ENCODE results near the gene PNRC2. TPM values are rescaled to one million over a fixed set of nuclear protein-coding genes. Genes with fewer than 3 reads are reported as not detected.

Gene PNRC2
- total RNA-seq, 1 experiment from 2014 or later, result 59.0 TPM

DNA sequence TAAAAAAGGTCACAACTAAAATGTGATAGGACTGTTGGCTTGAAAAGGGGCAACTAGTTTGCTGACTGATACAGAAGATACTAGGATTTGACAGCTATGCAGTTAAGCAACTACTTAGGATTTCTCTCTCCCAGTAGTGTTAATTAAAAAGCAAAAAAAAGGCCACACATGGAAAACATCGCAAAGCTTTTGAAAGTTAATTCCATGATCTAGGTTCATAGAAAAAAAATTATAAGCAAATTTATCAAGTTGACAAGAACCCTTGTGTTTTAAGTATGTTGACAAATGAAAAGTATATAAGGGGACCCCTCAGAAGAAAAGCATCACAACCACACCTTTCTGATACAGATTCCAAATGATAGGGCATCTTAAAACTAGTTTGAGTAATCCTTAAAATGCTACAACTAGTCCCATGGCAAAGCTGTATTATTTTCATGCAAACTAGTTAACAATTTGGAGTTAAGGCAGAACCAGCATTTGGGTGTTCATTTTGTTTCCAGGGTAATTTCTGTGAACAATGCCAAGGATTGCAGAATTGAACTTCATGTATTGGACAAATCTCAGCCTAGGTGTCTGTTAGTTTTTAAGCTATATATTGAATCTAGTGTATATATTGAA is 4.1 kb downstream of the PNRC2 start:
- intact Hi-C loops (cut with micrococcal nuclease; ENCODE audit: unreplicated experiment), result no loop called here
- no peak overlapping the region for H3K27ac Mint-ChIP-seq (ENCODE audit: unreplicated experiment)
- H3K27me3 Mint-ChIP-seq (ENCODE audit: unreplicated experiment), result no peaks in the 10 kb centered on the region
- no peak for DNase-seq
- peaks cover 47% of the 10 kb centered on the region for H3K36me3 Mint-ChIP-seq (ENCODE audit: insufficient read depth, unreplicated experiment)
- TF ChIP-seq, protein P1, sequence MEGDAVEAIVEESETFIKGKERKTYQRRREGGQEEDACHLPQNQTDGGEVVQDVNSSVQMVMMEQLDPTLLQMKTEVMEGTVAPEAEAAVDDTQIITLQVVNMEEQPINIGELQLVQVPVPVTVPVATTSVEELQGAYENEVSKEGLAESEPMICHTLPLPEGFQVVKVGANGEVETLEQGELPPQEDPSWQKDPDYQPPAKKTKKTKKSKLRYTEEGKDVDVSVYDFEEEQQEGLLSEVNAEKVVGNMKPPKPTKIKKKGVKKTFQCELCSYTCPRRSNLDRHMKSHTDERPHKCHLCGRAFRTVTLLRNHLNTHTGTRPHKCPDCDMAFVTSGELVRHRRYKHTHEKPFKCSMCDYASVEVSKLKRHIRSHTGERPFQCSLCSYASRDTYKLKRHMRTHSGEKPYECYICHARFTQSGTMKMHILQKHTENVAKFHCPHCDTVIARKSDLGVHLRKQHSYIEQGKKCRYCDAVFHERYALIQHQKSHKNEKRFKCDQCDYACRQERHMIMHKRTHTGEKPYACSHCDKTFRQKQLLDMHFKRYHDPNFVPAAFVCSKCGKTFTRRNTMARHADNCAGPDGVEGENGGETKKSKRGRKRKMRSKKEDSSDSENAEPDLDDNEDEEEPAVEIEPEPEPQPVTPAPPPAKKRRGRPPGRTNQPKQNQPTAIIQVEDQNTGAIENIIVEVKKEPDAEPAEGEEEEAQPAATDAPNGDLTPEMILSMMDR (IDR thresholded peaks at IDR 0.05; ENCODE audit: unreplicated experiment), result no peak
- no peak overlapping the region for H3K4me3 Mint-ChIP-seq (ENCODE audit: low read depth, unreplicated experiment)
- no peaks in the 10 kb centered on the region for H3K4me1 Mint-ChIP-seq (ENCODE audit: low read depth, unreplicated experiment)
- CTCF ChIA-PET, result interaction anchor here (0.5 to 1.6 kb wide), 3 partner anchors 40 to 61 kb away, joined by 3 to 8 read pairs (median 3); no protein-coding TSS in a partner anchor
- BruUV-seq (replicated peaks), result no TSS peak
- no peaks in the 10 kb centered on the region for H3K9me3 Mint-ChIP-seq (ENCODE audit: low read depth, unreplicated experiment)

DNA sequence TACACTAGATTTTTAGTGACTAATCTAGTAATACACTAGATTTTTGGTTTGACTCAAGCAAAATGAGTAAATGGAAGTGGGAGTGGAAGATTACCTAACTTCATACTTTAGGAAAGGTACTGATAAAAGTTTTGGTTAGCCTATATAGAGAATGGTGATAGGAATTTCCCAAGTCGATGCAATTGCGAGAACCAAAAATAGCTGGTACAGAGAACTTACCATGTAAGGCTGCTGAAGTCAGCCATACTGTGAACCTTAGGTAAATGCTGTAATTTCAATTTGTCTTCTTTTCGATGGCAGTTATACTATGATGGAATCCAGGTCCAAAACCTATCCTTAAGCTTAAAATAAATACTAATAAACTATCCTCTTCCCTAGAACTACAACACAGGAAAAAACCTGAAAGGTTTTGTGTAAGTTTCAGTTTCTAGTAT is 4.6 kb downstream of the PNRC2 start:
- TF ChIP-seq, protein P1 (IDR thresholded peaks at IDR 0.05; ENCODE audit: unreplicated experiment), result no peak
- Mint-ChIP-seq H3K9me3 (ENCODE audit: low read depth, unreplicated experiment) (no peaks in the 10 kb centered on the region), H3K4me1 (ENCODE audit: low read depth, unreplicated experiment) (no peaks in the 10 kb centered on the region), H3K27ac (ENCODE audit: unreplicated experiment) (no peak overlapping the region), H3K4me3 (ENCODE audit: low read depth, unreplicated experiment) (no peak overlapping the region), H3K36me3 (ENCODE audit: insufficient read depth, unreplicated experiment) (peaks cover 42% of the 10 kb centered on the region), H3K27me3 (ENCODE audit: unreplicated experiment) (no peaks in the 10 kb centered on the region)
- no TSS peak for BruUV-seq (replicated peaks)
- no peak for DNase-seq
- CTCF ChIA-PET, result interaction anchor here (0.5 to 1.6 kb wide), 3 partner anchors 40 to 60 kb away, joined by 3 to 8 read pairs (median 3); no protein-coding TSS in a partner anchor
- intact Hi-C loops (cut with micrococcal nuclease; ENCODE audit: unreplicated experiment), result no loop called here

DNA sequence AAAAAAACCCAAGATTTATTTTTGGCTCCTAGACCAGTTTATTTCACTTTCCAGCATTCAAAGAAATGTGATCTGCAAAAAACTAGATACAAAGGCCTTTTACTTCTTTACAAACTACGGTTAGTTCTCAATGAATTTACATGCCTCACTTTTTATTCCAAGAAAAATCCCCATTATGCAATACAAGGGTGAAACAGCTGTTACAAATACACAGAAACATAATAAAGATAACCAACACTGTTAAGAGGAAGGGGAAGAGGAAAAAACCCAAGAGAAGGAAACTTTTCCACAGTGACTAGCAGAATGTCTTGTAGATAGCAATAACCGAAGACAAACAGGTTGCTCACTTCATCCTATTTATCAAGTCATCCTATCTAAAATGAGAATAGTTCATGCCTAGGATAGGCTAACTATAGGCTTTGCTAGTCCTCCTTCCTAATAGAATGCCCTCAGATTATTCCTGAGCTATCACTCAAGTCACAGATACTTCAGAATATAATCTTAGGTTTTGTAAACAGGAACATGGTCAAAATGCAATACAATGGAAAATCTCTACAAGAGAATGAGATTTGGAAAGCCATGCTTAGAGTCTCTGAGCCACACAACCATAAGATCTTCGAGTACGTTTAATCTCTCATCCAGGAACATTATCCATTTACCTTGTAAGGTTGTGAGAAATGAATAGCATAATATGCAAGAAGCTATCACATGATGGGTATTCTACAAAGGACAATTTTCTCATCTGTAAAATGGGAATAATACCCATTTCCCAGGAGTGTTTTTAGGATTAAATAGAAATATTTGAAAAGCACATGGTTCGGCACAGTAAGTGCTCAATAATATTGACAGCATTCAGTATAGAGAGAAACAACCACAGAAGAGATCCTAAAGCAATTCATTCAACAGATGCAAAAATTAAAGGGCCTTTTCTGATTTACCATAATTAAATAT is 5.4 kb downstream of the PNRC2 start:
- no peak for DNase-seq

DNA sequence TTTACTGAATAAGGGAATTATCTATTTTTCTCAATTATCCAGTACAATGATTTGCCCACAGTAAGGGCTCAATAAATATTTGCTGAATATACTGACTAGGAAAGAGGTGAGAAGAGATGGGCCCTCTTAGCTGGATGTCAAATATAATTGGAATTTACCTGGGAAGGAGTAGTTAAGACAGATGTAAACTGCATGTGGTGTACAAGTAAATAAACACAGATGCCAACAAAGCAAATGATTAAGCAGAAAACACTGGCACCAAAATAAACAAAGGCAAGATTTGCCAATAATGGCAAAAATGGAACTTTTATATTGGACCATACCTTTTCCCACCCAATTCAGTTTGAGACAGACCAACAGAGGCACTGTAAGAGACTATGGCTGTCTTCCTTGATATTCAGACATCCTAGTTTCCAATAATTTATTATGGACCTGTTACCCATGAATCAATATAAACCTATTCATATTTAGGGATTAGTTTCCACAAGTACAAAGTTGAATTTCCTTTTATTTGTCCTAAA is 7.4 kb downstream of the PNRC2 start:
- DNase-seq, result no peak
- TF ChIP-seq, protein P1 (IDR thresholded peaks at IDR 0.05; ENCODE audit: unreplicated experiment), result no peak
- intact Hi-C loops (cut with micrococcal nuclease; ENCODE audit: unreplicated experiment), result no loop called here
- no peaks in the 10 kb centered on the region for H3K27me3 Mint-ChIP-seq (ENCODE audit: unreplicated experiment)
- H3K36me3 Mint-ChIP-seq (ENCODE audit: insufficient read depth, unreplicated experiment), result peaks cover 29% of the 10 kb centered on the region
- no peaks in the 10 kb centered on the region for H3K4me1 Mint-ChIP-seq (ENCODE audit: low read depth, unreplicated experiment)
- no peak overlapping the region for H3K27ac Mint-ChIP-seq (ENCODE audit: unreplicated experiment)
- CTCF ChIA-PET, result interaction anchor here (0.5 to 1.2 kb wide), 2 partner anchors 13 to 56 kb away, joined by 3 read pairs; partner anchors contain the start of gene SRSF10
- no TSS peak for BruUV-seq (replicated peaks)
- H3K4me3 Mint-ChIP-seq (ENCODE audit: low read depth, unreplicated experiment), result no peak overlapping the region
- H3K9me3 Mint-ChIP-seq (ENCODE audit: low read depth, unreplicated experiment), result no peaks in the 10 kb centered on the region

More for the DNA sequence above, 5.4 kb downstream of the PNRC2 start:
- intact Hi-C loops (cut with micrococcal nuclease; ENCODE audit: unreplicated experiment), result no loop called here
- no TSS peak for BruUV-seq (replicated peaks)
- TF ChIP-seq, protein P1 (IDR thresholded peaks at IDR 0.05; ENCODE audit: unreplicated experiment), result no peak
- CTCF ChIA-PET, result interaction anchor here (0.8 kb wide), 1 partner anchor 45 kb away, joined by 8 read pairs; no protein-coding TSS in a partner anchor
- Mint-ChIP-seq H3K4me3 (ENCODE audit: low read depth, unreplicated experiment) (no peak overlapping the region), H3K27me3 (ENCODE audit: unreplicated experiment) (no peaks in the 10 kb centered on the region), H3K9me3 (ENCODE audit: low read depth, unreplicated experiment) (no peaks in the 10 kb centered on the region), H3K4me1 (ENCODE audit: low read depth, unreplicated experiment) (no peaks in the 10 kb centered on the region), H3K36me3 (ENCODE audit: insufficient read depth, unreplicated experiment) (peaks cover 36% of the 10 kb centered on the region), H3K27ac (ENCODE audit: unreplicated experiment) (no peak overlapping the region)
